ENCODE measurements around the gene RND1.
"Not testable (repeated sequence)": the region's sequence is repeated elsewhere in the genome, so short reads cannot be mapped to it uniquely, and the experiment has no call there.

Gene RND1

GRCh38 chr12:48866052-48866711 lies 512 bp upstream of the RND1 start:
- no peak for DNase-seq

- no peak for DNase-seq
These were observed 2.4 kb downstream of the RND1 start for GRCh38 chr12:48863291-48863690.

- DNase-seq = no peak
These were observed 2.9 kb downstream of the RND1 start for GRCh38 chr12:48862760-48863159.

GRCh38 chr12:48861111-48861510 lies 4.6 kb downstream of the RND1 start:
- no peak for DNase-seq

- not testable (repeated sequence) for DNase-seq
These were observed 5.4 kb downstream of the RND1 start for GRCh38 chr12:48860236-48860635.

- no peak for DNase-seq
These were observed 6.1 kb downstream of the RND1 start for GRCh38 chr12:48859607-48860006.

- no peak for DNase-seq
These were observed 7.6 kb downstream of the RND1 start for GRCh38 chr12:48858043-48858442.

- no peak for DNase-seq
These were observed 8.2 kb downstream of the RND1 start for GRCh38 chr12:48857278-48857994.

- DNase-seq = no peak
These were observed 9.3 kb downstream of the RND1 start for GRCh38 chr12:48856379-48856778.

GRCh38 chr12:48854932-48855331 lies 10.7 kb downstream of the RND1 start:
- DNase-seq = not testable (repeated sequence)

- no peak for DNase-seq
These were observed 11.2 kb downstream of the RND1 start for GRCh38 chr12:48854488-48854887.

- peak; percentile 93 for DNase-seq
These were observed 12.7 kb downstream of the RND1 start for GRCh38 chr12:48852734-48853688.

- DNase-seq = peak; percentile 97
These were observed 13.6 kb downstream of the RND1 start, which contains the start of gene DDX23 for GRCh38 chr12:48851883-48852733. Gene DDX23, minus strand, starts transcription at chr12:48852163. Its CDS starts 6,381 bp downstream, at chr12:48845782.

- DNase-seq = not testable (repeated sequence)
These were observed 23.6 kb downstream of the RND1 start for GRCh38 chr12:48842021-48842420.

GRCh38 chr12:48838048-48838447 lies 27.6 kb downstream of the RND1 start:
- no peak for DNase-seq

- no peak for DNase-seq
These were observed 33.2 kb downstream of the RND1 start for GRCh38 chr12:48832321-48833060.

GRCh38 chr12:48831257-48831656 lies 34.4 kb downstream of the RND1 start:
- DNase-seq = no peak

GRCh38 chr12:48828841-48829575 lies 36.7 kb downstream of the RND1 start:
- no peak for DNase-seq

GRCh38 chr12:48828293-48828692 lies 37.4 kb downstream of the RND1 start:
- DNase-seq = no peak

GRCh38 chr12:48827513-48828096 lies 38.1 kb downstream of the RND1 start:
- no peak for DNase-seq

Measured in activated effector memory CD4-positive, alpha-beta T cell treated with anti-CD3 and anti-CD28 coated beads, Interleukin-2, amount 50 U/mL, for 16 hours (primary cell).